ENCODE results near the gene KLRF1.
"Not testable (repeated sequence)": the region's sequence is repeated elsewhere in the genome, so short reads cannot be mapped to it uniquely, and the experiment has no call there.

Gene KLRF1

GRCh38 chr12:9868951-9869306, 41.6 kb downstream of the KLRF1 start:
- peak overlapping the region; percentile 51 for H3K4me3 ChIP-seq (ENCODE audit: low read depth, low read length)
- TF ChIP-seq CTCF (conservative IDR thresholded peaks at IDR 0.05; ENCODE audit: low read depth, low read length): no peak
- no peak for DNase-seq (ENCODE audit: low read depth)

- TF ChIP-seq CTCF (conservative IDR thresholded peaks at IDR 0.05; ENCODE audit: low read depth, low read length): no peak
- DNase-seq (ENCODE audit: low read depth): peak; percentile 91
- peak within 1 kb of the TSS; percentile 51 for H3K4me3 ChIP-seq (ENCODE audit: low read depth, low read length)
Measured at GRCh38 chr12:9869307-9870161, 42.3 kb downstream of the KLRF1 start, which contains the start of gene CLEC2B. TSS of gene CLEC2B (minus strand) at chr12:9869354.

GRCh38 chr12:9870286-9870866, 43.1 kb downstream of the KLRF1 start:
- peak; percentile 74 for DNase-seq (ENCODE audit: low read depth)
- TF ChIP-seq CTCF (conservative IDR thresholded peaks at IDR 0.05; ENCODE audit: low read depth, low read length): no peak
- peak overlapping the region; percentile 51 for H3K4me3 ChIP-seq (ENCODE audit: low read depth, low read length)

- no peak overlapping the region for H3K4me3 ChIP-seq (ENCODE audit: low read depth, low read length)
- TF ChIP-seq CTCF (conservative IDR thresholded peaks at IDR 0.05; ENCODE audit: low read depth, low read length): no peak
Measured at GRCh38 chr12:9872162-9872561, 44.9 kb downstream of the KLRF1 start.

GRCh38 chr12:9872742-9873141, 45.5 kb downstream of the KLRF1 start:
- H3K4me3 ChIP-seq (ENCODE audit: low read depth, low read length): no peak overlapping the region
- TF ChIP-seq CTCF (conservative IDR thresholded peaks at IDR 0.05; ENCODE audit: low read depth, low read length): no peak

More at GRCh38 chr12:9872162-9872561, 44.9 kb downstream of the KLRF1 start:
- no peak for DNase-seq (ENCODE audit: low read depth)

GRCh38 chr12:9876120-9876519, 48.8 kb downstream of the KLRF1 start:
- DNase-seq (ENCODE audit: low read depth); H3K4me3 ChIP-seq (ENCODE audit: low read depth, low read length): not testable (repeated sequence)

More at GRCh38 chr12:9872742-9873141, 45.5 kb downstream of the KLRF1 start:
- DNase-seq (ENCODE audit: low read depth): no peak

GRCh38 chr12:9880532-9881078, 53.3 kb downstream of the KLRF1 start:
- no peak overlapping the region for H3K4me3 ChIP-seq (ENCODE audit: low read depth, low read length)
- no peak for DNase-seq (ENCODE audit: low read depth)
- no peak for TF ChIP-seq CTCF (conservative IDR thresholded peaks at IDR 0.05; ENCODE audit: low read depth, low read length)
